Measurements from ENCODE around the gene OTP. TPM values are rescaled to one million over a fixed set of nuclear protein-coding genes. Genes with fewer than 3 reads are reported as not detected.
"Not testable (repeated sequence)": the region's sequence is repeated elsewhere in the genome, so short reads cannot be mapped to it uniquely, and the experiment has no call there.

OTP gene
- total RNA-seq, 1 donor from 2014 or later, result not detected

GRCh38 chr5:77638763-77639671 is 504 bp upstream of the OTP start:
- no peak for DNase-seq

- no peak for DNase-seq
Measured at GRCh38 chr5:77637170-77637997, 1.1 kb downstream of the OTP start.

GRCh38 chr5:77636641-77637169 is 1.8 kb downstream of the OTP start:
- DNase-seq, result no peak

- no peak for DNase-seq
Measured at GRCh38 chr5:77635917-77636640, 2.4 kb downstream of the OTP start.

GRCh38 chr5:77635067-77635916 is 3.2 kb downstream of the OTP start:
- DNase-seq, result no peak

- DNase-seq, result no peak
Measured at GRCh38 chr5:77633709-77634108, 4.8 kb downstream of the OTP start.

GRCh38 chr5:77633207-77633675 is 5.3 kb downstream of the OTP start:
- no peak for DNase-seq

GRCh38 chr5:77632526-77633206 is 5.8 kb downstream of the OTP start:
- DNase-seq, result no peak

GRCh38 chr5:77630114-77630680 is 8.3 kb downstream of the OTP start:
- peak; percentile 37 for DNase-seq

GRCh38 chr5:77629509-77630113 is 8.9 kb downstream of the OTP start:
- DNase-seq, result no peak

- no peak for DNase-seq
Measured at GRCh38 chr5:77628840-77629508, 9.5 kb downstream of the OTP start.

- DNase-seq, result no peak
Measured at GRCh38 chr5:77627869-77628674, 10.4 kb downstream of the OTP start.

- DNase-seq, result no peak
Measured at GRCh38 chr5:77623203-77623740, 15.2 kb downstream of the OTP start.

- no peak for DNase-seq
Measured at GRCh38 chr5:77621440-77621839, 17.1 kb downstream of the OTP start.

- no peak for DNase-seq
Measured at GRCh38 chr5:77620405-77620804, 18.1 kb downstream of the OTP start.

GRCh38 chr5:77616920-77617319 is 21.6 kb downstream of the OTP start:
- DNase-seq, result no peak

GRCh38 chr5:77608927-77609326 is 29.6 kb downstream of the OTP start:
- DNase-seq, result not testable (repeated sequence)

- no peak for DNase-seq
Measured at GRCh38 chr5:77607324-77607723, 31.2 kb downstream of the OTP start.
